CD4-positive, alpha-beta T cell treated with Interleukin-6 at 100 ng/mL for 8 hours (primary cell): ENCODE results near the gene TRIM31.

ENCODE experiments used
- DNase-seq: peaks from one replicate; pipeline ENCODE4 v3.0.0-alpha.2; 2020; ENCODE audit warnings: mixed read lengths, low spot score

Gene TRIM31, protein sequence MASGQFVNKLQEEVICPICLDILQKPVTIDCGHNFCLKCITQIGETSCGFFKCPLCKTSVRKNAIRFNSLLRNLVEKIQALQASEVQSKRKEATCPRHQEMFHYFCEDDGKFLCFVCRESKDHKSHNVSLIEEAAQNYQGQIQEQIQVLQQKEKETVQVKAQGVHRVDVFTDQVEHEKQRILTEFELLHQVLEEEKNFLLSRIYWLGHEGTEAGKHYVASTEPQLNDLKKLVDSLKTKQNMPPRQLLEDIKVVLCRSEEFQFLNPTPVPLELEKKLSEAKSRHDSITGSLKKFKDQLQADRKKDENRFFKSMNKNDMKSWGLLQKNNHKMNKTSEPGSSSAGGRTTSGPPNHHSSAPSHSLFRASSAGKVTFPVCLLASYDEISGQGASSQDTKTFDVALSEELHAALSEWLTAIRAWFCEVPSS

DNA sequence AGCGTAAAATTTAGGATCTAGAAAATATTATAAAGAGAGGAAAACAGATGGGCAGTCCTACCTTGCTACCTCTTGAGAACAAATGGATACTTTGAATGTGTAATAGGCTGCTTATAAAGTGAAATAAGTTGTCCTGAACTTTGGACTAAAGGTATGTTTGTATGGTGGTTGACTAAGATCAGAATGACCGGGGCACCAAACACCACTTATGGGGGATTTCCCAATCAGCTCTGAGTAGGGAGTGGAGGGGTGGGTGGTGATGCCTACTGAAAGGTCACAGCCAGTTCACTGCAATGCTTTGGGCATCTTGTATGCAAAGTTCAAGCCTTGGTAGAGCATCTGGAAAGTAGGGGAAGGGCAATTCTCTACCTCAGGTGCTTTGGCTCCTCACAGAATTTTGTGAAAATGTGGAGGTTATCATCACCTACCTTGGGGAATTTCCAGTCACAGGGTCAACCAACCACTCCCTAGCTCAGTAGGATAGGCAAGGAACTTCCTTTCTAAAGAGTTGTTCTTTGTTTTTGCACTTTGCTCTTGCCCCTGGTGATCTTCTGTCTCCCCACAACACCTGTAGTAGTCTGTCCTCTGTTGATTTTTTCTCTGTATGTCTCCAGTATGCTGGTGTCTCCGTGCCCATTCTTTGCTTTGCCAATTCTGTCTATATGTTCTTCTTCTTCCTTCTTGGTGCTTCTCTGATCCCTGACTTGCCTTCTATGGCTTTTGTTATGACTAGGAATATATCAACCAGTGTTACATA, at the start of gene TRIM31:
Gene TRIM31, minus strand, starts transcription at position 88 of the 757 bp plus-strand sequence. CDS start 285 bp downstream, outside the sequence.
- no peak for DNase-seq

- DNase-seq, result no peak
Measured at GRCh38 chr6:30162265-30163089, 49.6 kb upstream of the TRIM31 start.

DNA sequence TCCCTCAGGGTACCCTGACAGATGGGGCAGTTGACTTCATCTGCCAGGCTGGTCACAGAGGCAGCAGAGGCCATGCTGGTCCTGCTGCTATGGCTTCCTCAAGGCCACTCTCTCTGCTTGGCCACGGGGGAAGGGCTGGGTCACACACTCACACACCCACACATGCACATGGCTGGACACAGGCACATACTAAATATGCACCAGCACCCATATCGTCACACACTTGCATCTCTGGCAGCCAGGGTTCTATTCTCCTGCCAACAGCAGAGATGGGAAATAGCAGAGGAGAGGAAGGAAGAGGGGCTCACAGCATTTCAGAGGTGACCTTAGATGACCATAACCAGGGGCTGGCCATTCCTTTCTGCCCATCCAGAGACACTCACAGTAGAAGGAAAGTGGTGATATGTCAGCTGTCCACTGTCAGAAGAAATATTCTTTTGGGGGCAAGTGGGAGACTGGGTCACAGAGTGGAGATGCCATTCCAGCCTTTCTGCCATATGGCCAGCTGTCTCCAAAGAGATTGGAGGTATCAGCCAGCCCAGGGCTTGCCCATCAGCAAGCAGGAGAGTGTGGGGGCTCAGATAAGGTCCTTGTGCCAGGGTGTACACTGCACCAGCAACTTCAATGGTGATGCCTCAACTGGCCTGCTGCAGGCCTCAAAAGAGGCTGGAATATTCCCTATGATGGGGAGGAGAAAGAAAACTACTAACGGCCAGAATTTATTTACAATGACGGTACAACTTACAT, 48.1 kb upstream of the TRIM31 start, which contains the start of gene TRIM10:
Gene TRIM10, minus strand, starts transcription at position 427 of the 747 bp plus-strand sequence. Its CDS starts 353 bp downstream, at position 74.
- DNase-seq, result no peak

DNA sequence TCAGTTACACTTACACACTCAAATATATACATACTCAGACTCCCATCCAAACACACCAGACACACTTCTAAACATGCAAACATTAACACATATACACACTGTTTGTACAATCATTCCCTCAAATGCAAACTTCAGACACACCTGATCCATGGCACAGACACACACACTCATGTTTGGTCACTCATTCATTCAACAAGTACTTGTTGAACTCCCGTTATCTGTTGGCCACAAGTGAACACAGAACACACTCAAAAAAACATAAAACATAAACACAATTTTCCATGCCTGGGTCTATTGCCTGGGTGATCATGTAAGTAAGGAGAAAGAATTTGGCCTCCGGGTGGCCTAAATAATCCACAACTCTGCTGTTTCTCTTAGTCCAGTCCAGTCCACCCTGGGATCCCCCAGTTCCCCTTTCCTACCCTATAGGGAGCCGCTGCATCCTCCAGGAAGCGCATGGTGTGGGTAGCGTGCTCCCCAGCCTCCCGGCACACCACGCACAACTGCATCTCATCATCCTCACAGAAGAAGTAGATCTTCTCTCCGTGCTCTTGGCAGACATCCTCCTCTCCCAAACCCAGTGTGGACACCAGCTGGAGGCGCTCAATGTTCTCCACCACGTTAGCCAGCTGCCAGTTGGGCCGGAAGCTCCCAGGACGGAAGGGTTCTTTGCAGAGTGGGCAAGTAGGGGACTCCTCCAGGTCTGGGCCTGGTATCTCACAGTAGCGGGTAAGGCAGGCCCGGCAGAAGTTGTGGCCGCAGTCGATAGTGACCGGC, 47.3 kb upstream of the TRIM31 start:
- DNase-seq, result no peak

- no peak for DNase-seq
Measured at GRCh38 chr6:30158475-30159040, 45.7 kb upstream of the TRIM31 start.

DNA sequence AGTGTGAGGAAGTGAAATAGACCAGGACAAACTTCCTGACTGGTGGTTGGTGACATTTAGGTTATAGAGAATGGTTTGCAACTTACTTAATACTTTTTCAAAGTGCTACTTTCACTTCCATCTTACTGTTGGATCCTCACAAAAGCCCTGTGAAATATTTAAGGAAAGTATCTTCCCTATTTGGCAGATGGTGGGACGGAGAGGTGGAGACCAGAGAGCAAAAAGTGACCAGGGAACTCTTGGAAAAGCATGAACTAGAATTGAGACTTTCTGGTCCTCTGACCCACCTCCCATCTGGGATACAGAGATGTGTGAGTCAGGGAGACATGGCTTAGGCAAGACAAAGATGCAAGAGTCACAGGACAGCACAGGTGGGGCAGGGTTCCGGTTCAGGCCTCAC, 45.1 kb upstream of the TRIM31 start:
- DNase-seq, result no peak

DNA sequence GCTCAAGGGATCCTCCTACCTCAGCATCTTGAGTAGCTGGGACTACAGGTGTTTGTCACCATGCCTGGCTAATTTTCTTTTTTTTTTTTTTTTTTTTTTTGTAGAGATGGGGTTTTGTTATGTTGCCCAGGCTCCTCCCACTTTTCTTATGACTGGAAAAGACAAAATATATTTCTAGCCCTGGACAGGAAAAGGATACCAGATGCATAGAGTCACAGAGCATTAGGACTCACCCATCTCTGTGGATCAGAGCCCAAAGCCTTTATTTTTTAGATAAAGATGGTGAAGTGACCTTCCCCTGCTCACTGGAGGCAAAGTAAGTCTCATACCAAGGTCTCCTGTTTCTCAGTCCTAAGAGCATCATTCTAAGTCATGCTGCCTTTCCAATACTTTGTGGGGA, 44.7 kb upstream of the TRIM31 start:
- DNase-seq, result no peak

GRCh38 chr6:30156774-30157173, 43.9 kb upstream of the TRIM31 start:
- no peak for DNase-seq

DNA sequence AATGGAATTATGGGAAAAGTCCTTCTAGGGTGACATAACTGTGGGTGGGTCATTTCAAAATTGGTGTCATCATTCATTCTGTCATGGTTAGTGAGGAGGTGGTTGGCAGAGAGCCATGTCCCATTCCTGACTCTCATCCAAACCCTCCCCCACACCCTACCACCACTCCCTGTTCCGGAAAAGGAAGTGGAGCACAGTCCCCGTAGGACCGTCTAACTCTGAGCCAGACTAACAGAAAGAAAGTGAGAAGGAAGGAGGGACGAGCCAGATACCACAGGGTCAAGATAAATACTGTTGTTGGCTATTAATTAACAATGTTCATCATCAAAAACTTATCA, 43.3 kb upstream of the TRIM31 start:
- DNase-seq, result no peak

DNA sequence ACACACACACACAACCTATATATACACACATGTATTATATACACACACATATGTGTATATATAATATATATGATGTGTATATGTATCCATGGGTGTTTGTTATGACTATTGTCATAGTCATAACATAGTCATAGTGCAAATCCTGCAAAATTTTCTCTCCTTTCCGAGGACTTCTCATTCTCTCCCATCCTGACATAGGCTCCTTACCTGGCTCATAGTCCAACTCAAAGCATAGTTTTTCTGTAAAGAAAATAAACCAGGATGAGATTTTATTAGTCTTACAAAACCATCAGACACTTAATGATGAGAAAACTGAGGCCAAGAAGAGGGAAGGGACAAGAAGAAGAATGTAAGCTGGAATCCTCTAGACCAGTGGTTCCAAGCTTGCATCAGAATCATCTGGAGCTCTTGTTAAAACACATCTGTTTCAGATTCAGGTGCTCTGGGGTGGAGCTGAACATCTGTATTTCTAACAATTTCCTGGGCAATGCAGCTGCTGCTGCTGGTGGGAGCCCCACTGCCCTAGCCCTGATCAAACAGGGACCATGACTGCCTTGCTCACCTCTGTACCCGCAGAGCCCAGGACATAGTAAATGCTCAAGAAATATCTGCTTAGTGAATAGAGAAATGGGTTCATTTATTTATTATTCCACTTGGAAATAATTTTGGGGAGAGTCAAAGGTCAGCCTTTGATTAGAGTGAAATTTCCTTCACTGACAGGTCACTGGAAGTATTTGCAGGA, 42.8 kb upstream of the TRIM31 start:
- DNase-seq, result no peak

GRCh38 chr6:30154709-30155519, 42.0 kb upstream of the TRIM31 start:
- DNase-seq, result no peak

GRCh38 chr6:30154061-30154460, 41.2 kb upstream of the TRIM31 start:
- DNase-seq, result no peak

- no peak for DNase-seq
Measured at GRCh38 chr6:30152910-30153610, 40.2 kb upstream of the TRIM31 start.

GRCh38 chr6:30152016-30152673, 39.3 kb upstream of the TRIM31 start:
- no peak for DNase-seq

GRCh38 chr6:30151580-30151979, 38.7 kb upstream of the TRIM31 start:
- no peak for DNase-seq

- DNase-seq, result no peak
Measured at GRCh38 chr6:30150671-30151395, 37.9 kb upstream of the TRIM31 start.
